Activated CD4-positive, alpha-beta T cell treated with anti-CD3 and anti-CD28 coated beads for 36 hours (primary cell): ENCODE measurements around the gene DPP7. TPM values are rescaled to one million over a fixed set of nuclear protein-coding genes. Genes with fewer than 3 reads are reported as not detected.

ENCODE experiments used
- ATAC-seq: fragments of 200-7000 bp; cut with Tn5 transposase; one replicate; pipeline ENCODE4 v1.10.0; 2021; ENCODE audit warnings: mild to moderate bottlenecking, moderate library complexity
- CTCF ChIA-PET: fragments of 350-600 bp; sonication (Branson Sonifier 250); formaldehyde crosslinking; loops from one replicate; lab custom pipeline; 2021; ENCODE audit warnings: antibody characterized with exemption; lab: Charles Lee
- POLR2A ChIA-PET: fragments of 350-600 bp; sonication (Branson Sonifier 250); formaldehyde crosslinking; loops from one replicate; lab custom pipeline; 2021; ENCODE audit warnings: antibody characterized with exemption, inconsistent platforms; lab: Charles Lee
- DNase-seq: peaks from one replicate; pipeline ENCODE4 v3.0.0-alpha.2; 2020
- H3K27ac Mint-ChIP-seq: one replicate; pipeline ENCODE4 v1.8.0; 2021; ENCODE audit warnings: mixed read lengths
- H3K27me3 Mint-ChIP-seq: one replicate; pipeline ENCODE4 v1.8.0; 2021; ENCODE audit warnings: mixed read lengths
- H3K36me3 Mint-ChIP-seq: one replicate; pipeline ENCODE4 v1.8.0; 2021; ENCODE audit warnings: low read depth, mixed read lengths
- H3K4me1 Mint-ChIP-seq: one replicate; pipeline ENCODE4 v1.8.0; 2021; ENCODE audit warnings: mixed read lengths
- H3K4me3 Mint-ChIP-seq: one replicate; pipeline ENCODE4 v1.8.0; 2021; ENCODE audit warnings: mild to moderate bottlenecking, moderate library complexity, mixed read lengths
- H3K9me3 Mint-ChIP-seq: one replicate; pipeline ENCODE4 v1.8.0; 2021; ENCODE audit warnings: low read depth, mixed read lengths
- intact Hi-C, 2 experiments: fragments of 100-400 bp; cut with DNase I in 1 of 2; cut with micrococcal nuclease in 1 of 2; formaldehyde crosslinking; loops; one replicate each; pipeline versions ENCODE4 v1.14.2 to v1.15.1; 2022 to 2024; cut with DNase I, micrococcal nuclease
- total RNA-seq, 2 experiments: library from RNA; stranded (reverse); gene quantifications; one replicate each; pipeline ENCODE4 v1.2.3, GENCODE V29; 2021

Gene DPP7
- total RNA-seq, 2 experiments from 2014 or later = 188 to 204 TPM

GRCh38 chr9:137083394-137084004, 31.0 kb downstream of the DPP7 start:
- Mint-ChIP-seq H3K27me3 (no peaks in the 10 kb centered on the region), H3K36me3 (peaks cover 8% of the 10 kb centered on the region), H3K4me1 (peaks cover 32% of the 10 kb centered on the region), H3K27ac (no peak overlapping the region), H3K9me3 (no peaks in the 10 kb centered on the region), H3K4me3 (no peak overlapping the region)
- intact Hi-C loops = loop anchor here in 1 of 2 experiments (2.0 kb wide), 1 partner anchor 13 kb away; the partner anchor contains the start of gene SAPCD2
- ChIA-PET POLR2A (interaction anchor here (0.6 kb wide), 1 partner anchor 122 kb away, joined by 3 read pairs; no protein-coding TSS in a partner anchor), CTCF (interaction anchor here (0.6 to 1.4 kb wide), 6 partner anchors 13 to 317 kb away, joined by 3 to 4 read pairs (median 3); partner anchors contain the start of gene SAPCD2)
- DNase-seq (peak; percentile 70), ATAC-seq (peak; percentile 5)

GRCh38 chr9:137082925-137083290, 31.6 kb downstream of the DPP7 start:
- peaks cover 26% of the 10 kb centered on the region for H3K4me1 Mint-ChIP-seq
- intact Hi-C loops = no loop called here
- ChIA-PET POLR2A (interaction anchor here (0.6 kb wide), 1 partner anchor 122 kb away, joined by 3 read pairs; no protein-coding TSS in a partner anchor), CTCF (interaction anchor here (0.6 to 1.4 kb wide), 3 partner anchors 12 to 48 kb away, joined by 3 to 4 read pairs (median 3); partner anchors contain the start of gene SAPCD2)
- H3K4me3 Mint-ChIP-seq = no peak overlapping the region
- H3K27me3 Mint-ChIP-seq = no peaks in the 10 kb centered on the region
- DNase-seq (no peak), ATAC-seq (no peak)
- peaks cover 8% of the 10 kb centered on the region for H3K36me3 Mint-ChIP-seq
- H3K9me3 Mint-ChIP-seq = no peaks in the 10 kb centered on the region
- no peak overlapping the region for H3K27ac Mint-ChIP-seq

GRCh38 chr9:137082222-137082924, 32.2 kb downstream of the DPP7 start:
- CTCF ChIA-PET = interaction anchor here (1.4 to 3.2 kb wide), 2 partner anchors 12 to 15 kb away, joined by 4 to 15 read pairs; partner anchors contain the start of gene SAPCD2
- Mint-ChIP-seq H3K4me3 (no peak overlapping the region), H3K4me1 (peaks cover 21% of the 10 kb centered on the region), H3K9me3 (no peaks in the 10 kb centered on the region), H3K27ac (no peak overlapping the region), H3K36me3 (peaks cover 8% of the 10 kb centered on the region), H3K27me3 (no peaks in the 10 kb centered on the region)
- intact Hi-C loops = no loop called here
- DNase-seq (no peak), ATAC-seq (no peak)
- POLR2A ChIA-PET = no interaction called here

GRCh38 chr9:137080260-137081122, 34.0 kb downstream of the DPP7 start:
- intact Hi-C loops = no loop called here
- H3K4me1 Mint-ChIP-seq = peaks cover 17% of the 10 kb centered on the region
- ChIA-PET POLR2A (no interaction called here), CTCF (interaction anchor here (1.0 to 3.2 kb wide), 3 partner anchors 10 to 15 kb away, joined by 3 to 15 read pairs (median 5); no protein-coding TSS in a partner anchor)
- no peak overlapping the region for H3K27ac Mint-ChIP-seq
- ATAC-seq = no peak
- no peak for DNase-seq
- H3K9me3 Mint-ChIP-seq = no peaks in the 10 kb centered on the region
- H3K4me3 Mint-ChIP-seq = no peak overlapping the region
- peaks cover 6% of the 10 kb centered on the region for H3K36me3 Mint-ChIP-seq
- no peaks in the 10 kb centered on the region for H3K27me3 Mint-ChIP-seq

GRCh38 chr9:137079401-137079787, 35.1 kb downstream of the DPP7 start:
- Mint-ChIP-seq H3K9me3 (no peaks in the 10 kb centered on the region), H3K4me3 (no peak overlapping the region), H3K27me3 (no peaks in the 10 kb centered on the region), H3K36me3 (peaks cover 6% of the 10 kb centered on the region), H3K4me1 (peaks cover 11% of the 10 kb centered on the region), H3K27ac (no peak overlapping the region)
- intact Hi-C loops = no loop called here
- DNase-seq = no peak
- CTCF ChIA-PET = interaction anchor here (0.8 to 3.2 kb wide), 3 partner anchors 12 to 33 kb away, joined by 3 to 15 read pairs (median 5); partner anchors contain the start of gene NPDC1
- POLR2A ChIA-PET = interaction anchor here (0.6 kb wide), 1 partner anchor 45 kb away, joined by 3 read pairs; no protein-coding TSS in a partner anchor
- no peak for ATAC-seq

GRCh38 chr9:137078701-137079400, 35.7 kb downstream of the DPP7 start:
- CTCF ChIA-PET = interaction anchor here (0.8 to 3.2 kb wide), 3 partner anchors 12 to 32 kb away, joined by 3 to 15 read pairs (median 5); partner anchors contain the start of gene NPDC1
- peaks cover 6% of the 10 kb centered on the region for H3K36me3 Mint-ChIP-seq
- intact Hi-C loops = no loop called here

GRCh38 chr9:137077758-137078693, 36.5 kb downstream of the DPP7 start:
- peaks cover 6% of the 10 kb centered on the region for H3K36me3 Mint-ChIP-seq
- no peaks in the 10 kb centered on the region for H3K4me1 Mint-ChIP-seq

More at GRCh38 chr9:137078701-137079400, 35.7 kb downstream of the DPP7 start:
- H3K27ac Mint-ChIP-seq = no peak overlapping the region
- POLR2A ChIA-PET = interaction anchor here (0.7 kb wide), 1 partner anchor 8 kb away, joined by 3 read pairs; the partner anchor contains the start of gene MAN1B1
- no peak for ATAC-seq
- no peaks in the 10 kb centered on the region for H3K27me3 Mint-ChIP-seq
- peak overlapping the region; percentile 69 for H3K4me3 Mint-ChIP-seq
- H3K4me1 Mint-ChIP-seq = peaks cover 7% of the 10 kb centered on the region
- DNase-seq = no peak
- no peaks in the 10 kb centered on the region for H3K9me3 Mint-ChIP-seq

GRCh38 chr9:137077010-137077747, 37.4 kb downstream of the DPP7 start, which contains the start of gene UAP1L1:
UAP1L1 (plus strand) TSS chr9:137077517; CDS start chr9:137077533, 16 bp downstream.
- Mint-ChIP-seq H3K36me3 (peaks cover 6% of the 10 kb centered on the region), H3K9me3 (no peaks in the 10 kb centered on the region), H3K4me3 (peak within 1 kb of the TSS; percentile 69), H3K4me1 (no peaks in the 10 kb centered on the region), H3K27ac (no peak within 1 kb of the TSS), H3K27me3 (no peaks in the 10 kb centered on the region)
- ATAC-seq (peak; percentile 80), DNase-seq (peak; percentile 72)
- ChIA-PET POLR2A (interaction anchor here (1.0 kb wide), 1 partner anchor 9 kb away, joined by 5 read pairs; the partner anchor contains the start of gene MAN1B1), CTCF (interaction anchor here (0.5 to 1.9 kb wide), 7 partner anchors 9 to 138 kb away, joined by 3 to 10 read pairs (median 3); partner anchors contain the start of gene MAN1B1)
- intact Hi-C loops = loop anchor here in 1 of 2 experiments (1.0 kb wide), 1 partner anchor 9 kb away; the partner anchor contains the start of gene MAN1B1

More at GRCh38 chr9:137077758-137078693, 36.5 kb downstream of the DPP7 start:
- DNase-seq (peak; percentile 63), ATAC-seq (peak; percentile 36)
- peak overlapping the region; percentile 69 for H3K4me3 Mint-ChIP-seq
- ChIA-PET CTCF (interaction anchor here (1.0 to 1.9 kb wide), 5 partner anchors 8 to 44 kb away, joined by 3 to 10 read pairs (median 5); partner anchors contain the start of gene MAN1B1), POLR2A (interaction anchor here (0.7 kb wide), 1 partner anchor 8 kb away, joined by 3 read pairs; the partner anchor contains the start of gene MAN1B1)
- no peaks in the 10 kb centered on the region for H3K27me3 Mint-ChIP-seq
- no peak overlapping the region for H3K27ac Mint-ChIP-seq
- H3K9me3 Mint-ChIP-seq = no peaks in the 10 kb centered on the region
- intact Hi-C loops = loop anchor here in 1 of 2 experiments (1.0 kb wide), 1 partner anchor 8 kb away; the partner anchor contains the start of gene MAN1B1
